ENCODE measurements around the gene EFCAB13. TPM values are rescaled to one million over a fixed set of nuclear protein-coding genes. Genes with fewer than 3 reads are reported as not detected.

The EFCAB13 gene
- total RNA-seq, 4 donors from 2014 or later: 4.0 to 12.9 (median 7.1) TPM

GRCh38 chr17:47291242-47291873, 32.4 kb upstream of the EFCAB13 start:
- Histone ChIP-seq H3K36me3 (peaks cover 15 to 61% (median 47%) of the 10 kb centered on the region in 4 donors), H3K9me3 (no peaks in the 10 kb centered on the region), H3K27ac (replicated peaks in 1 of 4) (no peak overlapping the region), H3K4me3 (no peak overlapping the region), H3K27me3 (no peaks in the 10 kb centered on the region), H3K4me1 (peaks cover 8 to 27% (median 24%) of the 10 kb centered on the region in 4 donors)
- DNase-seq (ENCODE audit: extremely low spot score): no peak
- WGBS: 83% methylated on average over 8 of the region's 8 CpGs
- intact Hi-C loops (cut with DNase I): no loop called here
- TF ChIP-seq CTCF (IDR thresholded peaks at IDR 0.05) (no peak), EP300 (IDR thresholded peaks at IDR 0.05) (no peak), POLR2AphosphoS5 (IDR thresholded peaks at IDR 0.05) (no peak), POLR2A (IDR thresholded peaks at IDR 0.05; ENCODE audit: low read depth) (no peak)

GRCh38 chr17:47292206-47292605, 31.5 kb upstream of the EFCAB13 start:
- Histone ChIP-seq H3K9me3 (no peaks in the 10 kb centered on the region), H3K36me3 (peaks cover 15 to 52% (median 39%) of the 10 kb centered on the region in 4 donors), H3K4me1 (peaks cover 8 to 29% (median 27%) of the 10 kb centered on the region in 4 donors), H3K27ac (replicated peaks in 1 of 4) (no peak overlapping the region), H3K27me3 (no peaks in the 10 kb centered on the region), H3K4me3 (no peak overlapping the region)
- 87% methylated on average over 3 of the region's 14 CpGs for WGBS
- intact Hi-C loops (cut with DNase I): no loop called here
- TF ChIP-seq EP300 (IDR thresholded peaks at IDR 0.05) (no peak), CTCF (IDR thresholded peaks at IDR 0.05) (no peak), POLR2A (IDR thresholded peaks at IDR 0.05; ENCODE audit: low read depth) (no peak), POLR2AphosphoS5 (IDR thresholded peaks at IDR 0.05) (no peak)
- DNase-seq (ENCODE audit: extremely low spot score): no peak

- peaks cover 13 to 45% (median 28%) of the 10 kb centered on the region in 4 donors for H3K36me3 ChIP-seq
- no peak for TF ChIP-seq POLR2AphosphoS5 (IDR thresholded peaks at IDR 0.05)
- no peak for TF ChIP-seq POLR2A (IDR thresholded peaks at IDR 0.05; ENCODE audit: low read depth)
- DNase-seq (ENCODE audit: extremely low spot score): no peak
- no peaks in the 10 kb centered on the region for H3K27me3 ChIP-seq
- intact Hi-C loops (cut with DNase I): no loop called here
- no peaks in the 10 kb centered on the region for H3K9me3 ChIP-seq
- H3K27ac ChIP-seq (replicated peaks in 1 of 4): peak overlapping the region; percentile 56 to 66 (median 58)
- no peak overlapping the region for H3K4me3 ChIP-seq
- 64% methylated on average over 14 of the region's 14 CpGs for WGBS
- peaks cover 8 to 50% (median 44%) of the 10 kb centered on the region in 4 donors for H3K4me1 ChIP-seq
These were observed 28.5 kb upstream of the EFCAB13 start for GRCh38 chr17:47295037-47295873.

- Histone ChIP-seq H3K27ac (replicated peaks in 1 of 4) (peak overlapping the region; percentile 56 to 66 (median 58)), H3K36me3 (peaks cover 19 to 45% (median 30%) of the 10 kb centered on the region in 4 donors), H3K4me3 (no peak overlapping the region), H3K9me3 (no peaks in the 10 kb centered on the region), H3K4me1 (peaks cover 8 to 50% (median 44%) of the 10 kb centered on the region in 4 donors), H3K27me3 (no peaks in the 10 kb centered on the region)
- 77% methylated on average over 6 of the region's 6 CpGs for WGBS
- no peak for DNase-seq (ENCODE audit: extremely low spot score)
- TF ChIP-seq POLR2A (IDR thresholded peaks at IDR 0.05; ENCODE audit: low read depth) (no peak), EP300 (IDR thresholded peaks at IDR 0.05) (no peak), POLR2AphosphoS5 (IDR thresholded peaks at IDR 0.05) (no peak), CTCF (IDR thresholded peaks at IDR 0.05) (no peak)
- intact Hi-C loops (cut with DNase I): no loop called here
These were observed 27.9 kb upstream of the EFCAB13 start for GRCh38 chr17:47295874-47296255.
